K562 (cell line): ENCODE data around the gene ACSS1. TPM values are rescaled to one million over a fixed set of nuclear protein-coding genes. Genes with fewer than 3 reads are reported as not detected.

Experiments
- ATAC-seq: fragments of 200-7000 bp; cut with Tn5 transposase; 3 replicates; pipeline ENCODE4 v1.9.1; 2020; ENCODE audit warnings: moderate library complexity
- BruUV-seq: library from RNA; stranded (reverse); fragments of 400-500 nt; replicated peaks from 2 replicates; lab custom pipeline; 2021; lab: Mats Ljungman, UMichigan
- CTCF ChIA-PET: fragments of 300-600 bp; formaldehyde crosslinking; extraction: SDS; loops from one replicate; lab custom pipeline; 2021; ENCODE audit warnings: low intra/inter-chr PET ratio; lab: Yijun Ruan, JAX
- POLR2A ChIA-PET: fragments of 300-600, 350-650 bp; sonication (Branson Sonifier 250); formaldehyde crosslinking; extraction: SDS; loops from one replicate; lab custom pipeline; 2021; ENCODE audit warnings: antibody characterized with exemption, inconsistent platforms; lab: Yijun Ruan, JAX
- DNase-seq, 4 experiments: peaks; one replicate each; pipeline versions ENCODE4 v3.0.0 to v3.0.0-alpha.2; 2011 to 2018; ENCODE audit warnings: low spot score in 3 of 4, mixed read lengths in 3 of 4; ENCODE audit errors: extremely low read depth in 1 of 4
- FAIRE-seq: peaks from 2 replicates; lab custom pipeline; 2011; peaks lifted over from hg19 to GRCh38; lab: Jason Lieb, UNC
- H2AFZ ChIP-seq: 2 replicates; pipeline ENCODE4 v1.6.0; 2011; ENCODE audit warnings: low read depth, low read length, control low read depth, inconsistent platforms
- H3K27ac ChIP-seq: fragments of 200-600 bp; 3 replicates; pipeline ENCODE4 v1.8.0; 2011; ENCODE audit warnings: low read depth, mild to moderate bottlenecking, control low read depth, inconsistent platforms, low read length, moderate library complexity, mixed read lengths; ENCODE audit errors: extremely low read depth
- H3K27me3 ChIP-seq, 2 experiments: fragments of 300-600 bp in 1 of 2; 2 replicates in 1 of 2; 3 replicates in 1 of 2; pipeline versions ENCODE4 v1.6.0 to v1.8.0; 2011; ENCODE audit warnings: inconsistent platforms in 2 of 2, low read length in 2 of 2, mild to moderate bottlenecking in 1 of 2, mixed read lengths in 1 of 2, moderate library complexity in 1 of 2; ENCODE audit not compliant: control insufficient read depth in 2 of 2, insufficient read depth in 2 of 2
- H3K36me3 ChIP-seq: fragments of 300-600 bp; 3 replicates; pipeline ENCODE4 v1.8.0; 2011; ENCODE audit warnings: mild to moderate bottlenecking, low read length, inconsistent platforms; ENCODE audit not compliant: control insufficient read depth, insufficient read depth
- H3K4me1 ChIP-seq, 2 experiments: fragments of 200-600 bp in 1 of 2; replicated peaks in 1 of 2; 2 replicates in 1 of 2; 3 replicates in 1 of 2; pipeline versions ENCODE4 v1.5.1 to v1.8.0; 2011; ENCODE audit warnings: inconsistent platforms in 2 of 2, low read length in 2 of 2, mild to moderate bottlenecking in 1 of 2, mixed read lengths in 1 of 2, moderate library complexity in 1 of 2; ENCODE audit not compliant: control insufficient read depth in 2 of 2, insufficient read depth in 2 of 2
- H3K4me2 ChIP-seq: 2 replicates; pipeline ENCODE4 v1.6.1; 2011; ENCODE audit warnings: low read length, control low read depth, inconsistent platforms, mixed read lengths; ENCODE audit not compliant: insufficient read depth
- H3K4me3 ChIP-seq: fragments of 200-600 bp; sonication (generic), shearing (Covaris generic); 2 replicates; pipeline ENCODE4 v1.5.1; 2016; ENCODE audit warnings: control low read depth, inconsistent platforms
- H3K79me2 ChIP-seq: fragments of 200-600 bp; 3 replicates; pipeline ENCODE4 v1.8.0; 2011; ENCODE audit warnings: low read length, inconsistent platforms; ENCODE audit not compliant: control insufficient read depth, insufficient read depth
- H3K9ac ChIP-seq, 2 experiments: 2 replicates each; pipeline versions ENCODE4 v1.6.0 to v1.6.1; 2011; ENCODE audit warnings: low read depth in 2 of 2, low read length in 2 of 2, control low read depth in 1 of 2, inconsistent platforms in 1 of 2, mild to moderate bottlenecking in 1 of 2, mixed read lengths in 1 of 2; ENCODE audit not compliant: insufficient read depth in 1 of 2
- H3K9me1 ChIP-seq: one replicate; pipeline ENCODE4 v1.6.0; 2011; ENCODE audit warnings: inconsistent platforms, mild to moderate bottlenecking, low read length, moderate library complexity; ENCODE audit not compliant: control insufficient read depth, insufficient read depth
- H3K9me3 ChIP-seq: replicated peaks from 2 replicates; pipeline ENCODE4 v1.5.1; 2011; ENCODE audit warnings: low read depth, low read length, inconsistent platforms; ENCODE audit not compliant: control insufficient read depth, insufficient read depth
- H4K20me1 ChIP-seq: replicated peaks from 2 replicates; pipeline ENCODE4 v1.6.1; 2011; ENCODE audit warnings: low read length, inconsistent platforms, mixed read lengths; ENCODE audit not compliant: control insufficient read depth, insufficient read depth
- CEBPG ChIP-seq, 3 experiments: fragments of 200-800 bp in 1 of 3; sonication (Bioruptor generic) in 1 of 3; sonication (generic) in 1 of 3; formaldehyde crosslinking in 1 of 3; IDR thresholded peaks in 2 of 3; conservative IDR thresholded peaks in 1 of 3; 2 replicates each; pipeline versions ENCODE4 v1.6.1 to v1.8.0; 2016 to 2022; ENCODE audit warnings: missing compliant biosample characterization in 2 of 3, missing genetic modification characterization in 2 of 3, mild to moderate bottlenecking in 1 of 3, missing genetic modification reagents in 1 of 3
- FOXJ2 ChIP-seq: fragments of 200-800 bp; sonication (Bioruptor generic); IDR thresholded peaks from 2 replicates; pipeline ENCODE4 v1.6.1; 2016; ENCODE audit warnings: missing genetic modification characterization, missing compliant biosample characterization
- HDAC8 ChIP-seq: fragments of 450-650 bp; IDR thresholded peaks from 2 replicates; pipeline ENCODE4 v1.6.1; 2016; ENCODE audit warnings: mild to moderate bottlenecking, missing genetic modification characterization, moderate library complexity, missing compliant biosample characterization
- HLTF ChIP-seq: fragments of 450-650 bp; IDR thresholded peaks from 2 replicates; pipeline ENCODE4 v1.6.1; 2016
- NFIX ChIP-seq: fragments of 250-450 bp; sonication (Bioruptor Pico); IDR thresholded peaks from 2 replicates; pipeline ENCODE4 v1.4.0; 2020; ENCODE audit warnings: low read depth, mild to moderate bottlenecking, moderate library complexity
- NR2C2 ChIP-seq, 2 experiments: fragments of 200-800 bp in 1 of 2; sonication (Bioruptor generic) in 1 of 2; sonication (generic) in 1 of 2; formaldehyde crosslinking in 1 of 2; IDR thresholded peaks; 2 replicates each; pipeline versions ENCODE4 v1.6.1 to v1.8.0; 2016 to 2022; ENCODE audit warnings: mild to moderate bottlenecking in 1 of 2, missing compliant biosample characterization in 1 of 2, missing genetic modification characterization in 1 of 2, missing genetic modification reagents in 1 of 2
- XRCC3 ChIP-seq: fragments of 450-650 bp; IDR thresholded peaks from 2 replicates; pipeline ENCODE4 v1.6.1; 2017; ENCODE audit warnings: mild to moderate bottlenecking, moderate library complexity
- ZNF507 ChIP-seq: conservative IDR thresholded peaks from 2 replicates; pipeline ENCODE4 v1.6.1; 2017; ENCODE audit warnings: missing genetic modification characterization, missing compliant biosample characterization
- ZZZ3 ChIP-seq: fragments of 450-650 bp; IDR thresholded peaks from 2 replicates; pipeline ENCODE4 v1.6.1; 2016; ENCODE audit warnings: antibody characterized with exemption, mild to moderate bottlenecking, moderate library complexity
- WGBS: fragments of 100-300 bp; shearing (Covaris generic); methylation state at CpG from one replicate; pipeline ENCODE4 v1.1.6; 2016; ENCODE audit warnings: low coverage, mixed read lengths; ENCODE audit not compliant: insufficient coverage; ENCODE audit errors: missing lambda C conversion rate; 5-methylcytosine and 5-hydroxymethylcytosine counted together
- in situ Hi-C: fragments of 300-500 bp; cut with MboI; formaldehyde crosslinking; loops from 4 replicates; pipeline ENCODE4 v1.15.0; 2018; ENCODE audit warnings: inconsistent platforms, mixed read lengths
- intact Hi-C: fragments of 100-400 bp; cut with micrococcal nuclease; formaldehyde crosslinking; loops from 2 replicates; pipeline ENCODE4 v1.14.2; 2022
- polyA plus RNA-seq, 8 experiments: library from polyadenylated mRNA; depleted of rRNA in 4 of 8; stranded (reverse) in 5 of 8; unstranded in 3 of 8; fragments of >200 nt; fragmentation: Nextera tagmentation in 2 of 8; fragmentation: Illumina TruSeq in 1 of 8; extraction: Ambion mirVana in 2 of 8; extraction: Trizol in 1 of 8; gene quantifications; 2 replicates each; pipeline versions ENCODE4 v1.2.1 to v1.2.3, GENCODE V29; 2011 to 2014; ENCODE audit warnings: inconsistent platforms in 1 of 8, missing spikeins in 1 of 8
- total RNA-seq, 7 experiments: library from RNA; depleted of rRNA in 6 of 7; stranded (reverse); fragments of >200 nt in 6 of 7; fragmentation: Illumina TruSeq in 2 of 7; extraction: Trizol in 2 of 7; gene quantifications; 2 replicates each; pipeline versions ENCODE4 v1.2.1 to v1.2.3, GENCODE V29; 2011 to 2021; ENCODE audit warnings: low replicate concordance in 1 of 7
- TF ChIP-seq, protein P1 (sequence below): sonication (generic); formaldehyde crosslinking; IDR thresholded peaks from 2 replicates; pipeline ENCODE4 v1.4.0; 2020; ENCODE audit warnings: mild to moderate bottlenecking, missing genetic modification reagents

ACSS1 gene
- total and polyA plus RNA-seq, 9 of the 15 experiments (the other 6 are each of a cell fraction or from before 2014, with no cell fraction given) = 0.07 to 2.1 (median 0.27) TPM; not detected in 3

DNA sequence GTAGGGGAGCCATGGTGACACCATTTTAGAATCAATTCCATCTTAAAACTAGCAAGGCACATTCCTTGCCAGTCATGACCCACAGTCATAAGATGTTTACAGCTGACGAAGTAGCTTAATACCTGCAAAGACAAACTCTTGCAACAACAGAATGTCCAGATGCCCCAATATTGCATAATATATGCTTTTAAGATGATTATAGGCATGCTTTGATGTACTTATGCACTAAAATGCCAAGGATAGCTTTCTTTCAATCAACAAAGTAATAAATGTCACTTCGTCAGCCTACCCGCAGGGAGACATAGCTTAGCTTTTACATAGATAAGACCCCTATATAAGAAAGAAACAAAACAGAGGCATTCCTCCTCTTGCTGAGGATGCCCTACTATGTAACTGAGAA is 26.7 kb downstream of the ACSS1 start:
- no peak for ATAC-seq
- no peak overlapping the region for H3K27ac ChIP-seq
- CTCF ChIA-PET = no interaction called here
- no peak for FAIRE-seq
- POLR2A ChIA-PET = interaction anchor here (0.6 kb wide), 1 partner anchor 14 kb away, joined by 3 read pairs; no protein-coding TSS in a partner anchor
- H3K4me2 ChIP-seq = no peak overlapping the region
- BruUV-seq = no TSS peak
- intact Hi-C loops (no loop called here), in situ Hi-C loops (no loop called here)
- DNase-seq = no peak
- peaks cover 4 to 11% of the 10 kb centered on the region in 2 experiments; a peak in 3 of 5 replicates for H3K4me1 ChIP-seq
- H3K9me3 ChIP-seq = no peaks in the 10 kb centered on the region
- WGBS = 4% methylated on average over 3 of the region's 3 CpGs
- no peaks in the 10 kb centered on the region for H3K9me1 ChIP-seq
- H3K27me3 ChIP-seq = peaks cover 0 to 26% of the 10 kb centered on the region in 2 experiments; a peak in 3 of 5 replicates
- no peak overlapping the region for H3K4me3 ChIP-seq
- no peak overlapping the region for H3K9ac ChIP-seq
- TF ChIP-seq XRCC3 (no peak), CEBPG (CRISPR knock-in tag; IDR thresholded peaks at IDR 0.05) (no peak), CEBPG (tag; conservative IDR thresholded peaks at IDR 0.05 in 1 of 2, IDR thresholded peaks at IDR 0.05 in 1 of 2) (0 out of 4 replicates have a peak, but pooled peaks of 1 of the 2 experiments have one; percentile 7), NFIX (CRISPR knock-in tag) (no peak)
- H3K79me2 ChIP-seq = no peaks in the 10 kb centered on the region
- no peak overlapping the region for H2AFZ ChIP-seq
- no peaks in the 10 kb centered on the region for H4K20me1 ChIP-seq
- H3K36me3 ChIP-seq = no peaks in the 10 kb centered on the region

DNA sequence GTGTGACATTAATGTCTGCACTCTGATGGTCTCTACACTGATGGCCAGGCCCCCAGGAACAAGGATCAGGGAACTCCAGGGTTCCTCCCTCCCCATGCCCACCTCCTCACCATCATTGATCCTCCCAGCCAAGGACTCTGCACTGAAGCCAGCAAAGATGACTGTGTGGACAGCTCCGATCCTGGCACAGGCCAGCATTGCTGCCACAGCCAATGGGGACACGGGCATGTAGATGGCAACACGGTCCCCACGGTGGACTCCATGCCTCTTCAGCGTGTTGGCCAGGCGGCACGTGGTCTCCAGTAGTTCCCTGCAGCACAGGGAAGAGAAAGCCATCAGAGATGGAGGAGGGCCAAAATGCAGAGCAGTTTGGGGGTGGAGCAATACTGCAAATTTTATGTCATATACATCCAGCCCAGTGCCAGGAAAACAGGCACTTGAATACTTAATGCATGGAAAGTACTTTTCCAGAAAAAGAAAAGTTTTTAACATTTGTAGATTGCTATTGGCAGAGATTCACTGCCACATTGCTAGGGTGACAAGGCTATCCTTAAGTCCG is 27.2 kb downstream of the ACSS1 start:
- Histone ChIP-seq H3K4me2 (no peak overlapping the region), H4K20me1 (no peaks in the 10 kb centered on the region), H3K36me3 (no peaks in the 10 kb centered on the region), H3K4me1 (peaks cover 4 to 11% of the 10 kb centered on the region in 2 experiments; a peak in 3 of 5 replicates), H3K4me3 (no peak overlapping the region), H3K9me1 (no peaks in the 10 kb centered on the region), H3K79me2 (no peaks in the 10 kb centered on the region), H3K27me3 (peaks cover 0 to 26% of the 10 kb centered on the region in 2 experiments; a peak in 3 of 5 replicates), H3K9ac (no peak overlapping the region), H2AFZ (no peak overlapping the region), H3K27ac (no peak overlapping the region), H3K9me3 (no peaks in the 10 kb centered on the region)
- in situ Hi-C loops (no loop called here), intact Hi-C loops (no loop called here)
- no peak for ATAC-seq
- CTCF ChIA-PET = no interaction called here
- FAIRE-seq = no peak
- no peak for DNase-seq
- POLR2A ChIA-PET = interaction anchor here (0.6 kb wide), 1 partner anchor 14 kb away, joined by 3 read pairs; no protein-coding TSS in a partner anchor
- no TSS peak for BruUV-seq
- no peak for TF ChIP-seq NR2C2 (CRISPR knock-in tag; IDR thresholded peaks at IDR 0.05)
- no peak for TF ChIP-seq NR2C2 (tag; IDR thresholded peaks at IDR 0.05)
- TF ChIP-seq, protein P1, sequence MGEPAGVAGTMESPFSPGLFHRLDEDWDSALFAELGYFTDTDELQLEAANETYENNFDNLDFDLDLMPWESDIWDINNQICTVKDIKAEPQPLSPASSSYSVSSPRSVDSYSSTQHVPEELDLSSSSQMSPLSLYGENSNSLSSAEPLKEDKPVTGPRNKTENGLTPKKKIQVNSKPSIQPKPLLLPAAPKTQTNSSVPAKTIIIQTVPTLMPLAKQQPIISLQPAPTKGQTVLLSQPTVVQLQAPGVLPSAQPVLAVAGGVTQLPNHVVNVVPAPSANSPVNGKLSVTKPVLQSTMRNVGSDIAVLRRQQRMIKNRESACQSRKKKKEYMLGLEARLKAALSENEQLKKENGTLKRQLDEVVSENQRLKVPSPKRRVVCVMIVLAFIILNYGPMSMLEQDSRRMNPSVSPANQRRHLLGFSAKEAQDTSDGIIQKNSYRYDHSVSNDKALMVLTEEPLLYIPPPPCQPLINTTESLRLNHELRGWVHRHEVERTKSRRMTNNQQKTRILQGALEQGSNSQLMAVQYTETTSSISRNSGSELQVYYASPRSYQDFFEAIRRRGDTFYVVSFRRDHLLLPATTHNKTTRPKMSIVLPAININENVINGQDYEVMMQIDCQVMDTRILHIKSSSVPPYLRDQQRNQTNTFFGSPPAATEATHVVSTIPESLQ (CRISPR knock-in tag) = no peak
- TF ChIP-seq HDAC8 (tag) = no peak
- no peak for TF ChIP-seq ZNF507 (tag)
- TF ChIP-seq ZZZ3 = no peak
- TF ChIP-seq FOXJ2 (tag) = no peak
- no peak for TF ChIP-seq HLTF
- WGBS = 0% methylated on average over 4 of the region's 8 CpGs
